ENCODE results near the gene GANC.
"Not testable (repeated sequence)": the region's sequence is repeated elsewhere in the genome, so short reads cannot be mapped to it uniquely, and the experiment has no call there.

- TF ChIP-seq, protein P1, sequence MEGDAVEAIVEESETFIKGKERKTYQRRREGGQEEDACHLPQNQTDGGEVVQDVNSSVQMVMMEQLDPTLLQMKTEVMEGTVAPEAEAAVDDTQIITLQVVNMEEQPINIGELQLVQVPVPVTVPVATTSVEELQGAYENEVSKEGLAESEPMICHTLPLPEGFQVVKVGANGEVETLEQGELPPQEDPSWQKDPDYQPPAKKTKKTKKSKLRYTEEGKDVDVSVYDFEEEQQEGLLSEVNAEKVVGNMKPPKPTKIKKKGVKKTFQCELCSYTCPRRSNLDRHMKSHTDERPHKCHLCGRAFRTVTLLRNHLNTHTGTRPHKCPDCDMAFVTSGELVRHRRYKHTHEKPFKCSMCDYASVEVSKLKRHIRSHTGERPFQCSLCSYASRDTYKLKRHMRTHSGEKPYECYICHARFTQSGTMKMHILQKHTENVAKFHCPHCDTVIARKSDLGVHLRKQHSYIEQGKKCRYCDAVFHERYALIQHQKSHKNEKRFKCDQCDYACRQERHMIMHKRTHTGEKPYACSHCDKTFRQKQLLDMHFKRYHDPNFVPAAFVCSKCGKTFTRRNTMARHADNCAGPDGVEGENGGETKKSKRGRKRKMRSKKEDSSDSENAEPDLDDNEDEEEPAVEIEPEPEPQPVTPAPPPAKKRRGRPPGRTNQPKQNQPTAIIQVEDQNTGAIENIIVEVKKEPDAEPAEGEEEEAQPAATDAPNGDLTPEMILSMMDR (IDR thresholded peaks at IDR 0.05; ENCODE audit: low read length) = not testable (repeated sequence)
- TF ChIP-seq EZH2phosphoT487 (IDR thresholded peaks at IDR 0.05; ENCODE audit: low read length); EZH2 (optimal IDR thresholded peaks at IDR 0.05; ENCODE audit: low read depth, low read length): not testable (repeated sequence)
These were observed 64.1 kb downstream of the GANC start for GRCh38 chr15:42337104-42337503.

Data from MM.1S (cell line).